Memory B cell (primary cell): Measurements from ENCODE around the gene MRPL17.
"Not testable (repeated sequence)": the region's sequence is repeated elsewhere in the genome, so short reads cannot be mapped to it uniquely, and the experiment has no call there.

Source experiments
- ATAC-seq: fragments of 150-1000 bp; cut with Tn5 transposase; 2 replicates; pipeline ENCODE4 v1.10.0; 2021; ENCODE audit warnings: low read depth, mild to moderate bottlenecking, moderate library complexity
- DNase-seq, 2 donors: peaks; one replicate each; pipeline ENCODE4 v3.0.0; 2022; ENCODE audit warnings: low spot score in 2 of 2
- H3K27ac Mint-ChIP-seq: one replicate; pipeline ENCODE4 v1.8.0; 2022; ENCODE audit warnings: mild to moderate bottlenecking, moderate library complexity, mixed read lengths
- H3K27me3 Mint-ChIP-seq: one replicate; pipeline ENCODE4 v1.8.0; 2022; ENCODE audit warnings: mixed read lengths
- H3K36me3 Mint-ChIP-seq: one replicate; pipeline ENCODE4 v1.8.0; 2022; ENCODE audit warnings: mild to moderate bottlenecking, mixed read lengths
- H3K4me1 Mint-ChIP-seq: one replicate; pipeline ENCODE4 v1.8.0; 2022; ENCODE audit warnings: mixed read lengths
- H3K4me3 Mint-ChIP-seq: one replicate; pipeline ENCODE4 v1.8.0; 2022; ENCODE audit warnings: mild to moderate bottlenecking, moderate library complexity, mixed read lengths
- H3K9me3 Mint-ChIP-seq: one replicate; pipeline ENCODE4 v1.8.0; 2022; ENCODE audit warnings: mixed read lengths

MRPL17 gene

GRCh38 chr11:6682936-6683861 lies at the start of gene MRPL17:
MRPL17 (minus strand) TSS chr11:6683340; CDS start chr11:6683296, 44 bp downstream.
- Mint-ChIP-seq H3K27me3 (no peaks in the 10 kb centered on the region), H3K27ac (peak within 1 kb of the TSS; percentile 93), H3K36me3 (peaks cover 6% of the 10 kb centered on the region), H3K4me3 (peak within 1 kb of the TSS; percentile 99), H3K9me3 (no peaks in the 10 kb centered on the region), H3K4me1 (peaks cover 11% of the 10 kb centered on the region)
- DNase-seq = peak; percentile 95 to 99
- peak; percentile 91 for ATAC-seq

- DNase-seq (no peak), ATAC-seq (no peak)
- Mint-ChIP-seq H3K4me1 (peaks cover 29% of the 10 kb centered on the region), H3K27ac (peak overlapping the region; percentile 10), H3K9me3 (peaks cover 6% of the 10 kb centered on the region), H3K4me3 (no peak overlapping the region), H3K36me3 (peaks cover 45% of the 10 kb centered on the region), H3K27me3 (no peaks in the 10 kb centered on the region)
Observed at GRCh38 chr11:6727971-6728760, 45.0 kb upstream of the MRPL17 start.

GRCh38 chr11:6725386-6725896 lies 42.3 kb upstream of the MRPL17 start:
- no peak for ATAC-seq
- Mint-ChIP-seq H3K4me3 (no peak overlapping the region), H3K27me3 (no peaks in the 10 kb centered on the region), H3K27ac (no peak overlapping the region), H3K4me1 (peaks cover 40% of the 10 kb centered on the region), H3K9me3 (peaks cover 8% of the 10 kb centered on the region), H3K36me3 (peaks cover 58% of the 10 kb centered on the region)
- DNase-seq = no peak

GRCh38 chr11:6724013-6724412 lies 40.9 kb upstream of the MRPL17 start:
- H3K4me1 Mint-ChIP-seq = peaks cover 44% of the 10 kb centered on the region
- H3K36me3 Mint-ChIP-seq = peaks cover 58% of the 10 kb centered on the region
- H3K27ac Mint-ChIP-seq = no peak overlapping the region
- H3K27me3 Mint-ChIP-seq = no peaks in the 10 kb centered on the region
- H3K9me3 Mint-ChIP-seq = peaks cover 8% of the 10 kb centered on the region
- DNase-seq (no peak), ATAC-seq (no peak)
- H3K4me3 Mint-ChIP-seq = no peak overlapping the region

GRCh38 chr11:6721343-6721742 lies 38.2 kb upstream of the MRPL17 start:
- ATAC-seq = no peak
- Mint-ChIP-seq H3K27ac (peak overlapping the region; percentile 83), H3K9me3 (peaks cover 6% of the 10 kb centered on the region), H3K4me3 (no peak overlapping the region), H3K36me3 (peaks cover 53% of the 10 kb centered on the region), H3K27me3 (no peaks in the 10 kb centered on the region), H3K4me1 (peaks cover 38% of the 10 kb centered on the region)
- no peak for DNase-seq

- H3K4me1 Mint-ChIP-seq = peaks cover 29% of the 10 kb centered on the region
- H3K36me3 Mint-ChIP-seq = peaks cover 42% of the 10 kb centered on the region
- no peak for ATAC-seq
- no peak overlapping the region for H3K4me3 Mint-ChIP-seq
- H3K9me3 Mint-ChIP-seq = peaks cover 4% of the 10 kb centered on the region
- H3K27ac Mint-ChIP-seq = no peak overlapping the region
- DNase-seq = no peak
- H3K27me3 Mint-ChIP-seq = no peaks in the 10 kb centered on the region
Observed at GRCh38 chr11:6719576-6719975, 36.4 kb upstream of the MRPL17 start.

GRCh38 chr11:6717426-6717825 lies 34.3 kb upstream of the MRPL17 start:
- H3K36me3 Mint-ChIP-seq = peaks cover 27% of the 10 kb centered on the region
- H3K9me3 Mint-ChIP-seq = no peaks in the 10 kb centered on the region
- peaks cover 20% of the 10 kb centered on the region for H3K4me1 Mint-ChIP-seq
- peak overlapping the region; percentile 47 for H3K27ac Mint-ChIP-seq
- ATAC-seq = no peak
- no peaks in the 10 kb centered on the region for H3K27me3 Mint-ChIP-seq
- no peak overlapping the region for H3K4me3 Mint-ChIP-seq
- no peak for DNase-seq

GRCh38 chr11:6711552-6711951 lies 28.4 kb upstream of the MRPL17 start:
- ATAC-seq, H3K36me3 Mint-ChIP-seq, H3K9me3 Mint-ChIP-seq, H3K27me3 Mint-ChIP-seq, H3K27ac Mint-ChIP-seq, H3K4me3 Mint-ChIP-seq: not testable (repeated sequence)
- H3K4me1 Mint-ChIP-seq = peaks cover 16% of the 10 kb centered on the region
- peak in 1 of 2 donors; percentile 20 for DNase-seq

- Mint-ChIP-seq H3K27ac (peak overlapping the region; percentile 19), H3K27me3 (no peaks in the 10 kb centered on the region), H3K36me3 (peaks cover 6% of the 10 kb centered on the region), H3K4me1 (peaks cover 24% of the 10 kb centered on the region), H3K9me3 (no peaks in the 10 kb centered on the region), H3K4me3 (no peak overlapping the region)
- ATAC-seq = no peak
- DNase-seq = no peak
Observed at GRCh38 chr11:6708876-6709275, 25.7 kb upstream of the MRPL17 start.

GRCh38 chr11:6705905-6706535 lies 22.9 kb upstream of the MRPL17 start:
- peak overlapping the region; percentile 83 for H3K27ac Mint-ChIP-seq
- H3K9me3 Mint-ChIP-seq = no peaks in the 10 kb centered on the region
- ATAC-seq (peak; percentile 44), DNase-seq (peak; percentile 34 to 39)
- H3K27me3 Mint-ChIP-seq = no peaks in the 10 kb centered on the region
- H3K4me3 Mint-ChIP-seq = no peak overlapping the region
- peaks cover 21% of the 10 kb centered on the region for H3K4me1 Mint-ChIP-seq
- peaks cover 3% of the 10 kb centered on the region for H3K36me3 Mint-ChIP-seq

- no peak for DNase-seq
- peaks cover 16% of the 10 kb centered on the region for H3K4me1 Mint-ChIP-seq
Observed at GRCh38 chr11:6703247-6704063, 20.3 kb upstream of the MRPL17 start.

GRCh38 chr11:6701955-6702354 lies 18.8 kb upstream of the MRPL17 start:
- ATAC-seq, H3K9me3 Mint-ChIP-seq, H3K27me3 Mint-ChIP-seq, H3K36me3 Mint-ChIP-seq, DNase-seq, H3K27ac Mint-ChIP-seq, H3K4me3 Mint-ChIP-seq: not testable (repeated sequence)
- H3K4me1 Mint-ChIP-seq = peaks cover 12% of the 10 kb centered on the region

More at GRCh38 chr11:6703247-6704063, 20.3 kb upstream of the MRPL17 start:
- Mint-ChIP-seq H3K4me3 (no peak overlapping the region), H3K27me3 (no peaks in the 10 kb centered on the region), H3K36me3 (peaks cover 4% of the 10 kb centered on the region), H3K9me3 (no peaks in the 10 kb centered on the region), H3K27ac (no peak overlapping the region)
- peak; percentile 53 for ATAC-seq

GRCh38 chr11:6695377-6695776 lies 12.2 kb upstream of the MRPL17 start:
- H3K4me1 Mint-ChIP-seq = no peaks in the 10 kb centered on the region
- no peak for DNase-seq
- H3K9me3 Mint-ChIP-seq = no peaks in the 10 kb centered on the region
- peaks cover 5% of the 10 kb centered on the region for H3K36me3 Mint-ChIP-seq
- no peaks in the 10 kb centered on the region for H3K27me3 Mint-ChIP-seq
- H3K27ac Mint-ChIP-seq = no peak overlapping the region
- no peak for ATAC-seq
- H3K4me3 Mint-ChIP-seq = no peak overlapping the region
